ENCODE data around the gene KCNT2.

GRCh38 chr1:196319301-196319700, 288.9 kb downstream of the KCNT2 start:
- TF ChIP-seq ZBTB7A (IDR thresholded peaks at IDR 0.05; ENCODE audit: low read depth) (no peak), REST (IDR thresholded peaks at IDR 0.05; ENCODE audit: low read depth) (no peak)
